IMR-90 (cell line): ENCODE measurements around the gene KCNT1. TPM values are rescaled to one million over a fixed set of nuclear protein-coding genes. Genes with fewer than 3 reads are reported as not detected.

Experiments
- ATAC-seq: fragments of 200-7000 bp; cut with Tn5 transposase; 2 replicates; pipeline ENCODE4 v1.9.1; 2020; ENCODE audit warnings: low read depth, mild to moderate bottlenecking, moderate library complexity
- BruUV-seq: library from RNA; stranded (reverse); fragments of 400-500 nt; replicated peaks from 2 replicates; lab custom pipeline; 2021; lab: Mats Ljungman, UMichigan
- CTCF ChIA-PET: fragments of 300-600 bp; formaldehyde crosslinking; extraction: SDS; loops from one replicate; lab custom pipeline; 2021; ENCODE audit warnings: antibody characterized with exemption; lab: Yijun Ruan, JAX
- POLR2A ChIA-PET: fragments of 300-600 bp; sonication (Branson Sonifier 250); formaldehyde crosslinking; loops from one replicate; lab custom pipeline; 2022; ENCODE audit warnings: antibody characterized with exemption; ENCODE audit not compliant: unreplicated experiment; lab: Charles Lee
- DNase-seq: peaks from one replicate; pipeline ENCODE4 v3.0.0; 2013
- H2AFZ ChIP-seq: replicated peaks from 2 replicates; pipeline ENCODE3; 2013; ENCODE audit warnings: low read length, mild to moderate bottlenecking; ENCODE audit not compliant: poor library complexity
- H2AK5ac ChIP-seq: 2 replicates; pipeline ENCODE4 v1.6.1; 2013; ENCODE audit warnings: low read depth, low read length, inconsistent platforms
- H2AK9ac ChIP-seq: replicated peaks from 2 replicates; pipeline ENCODE3; 2013; ENCODE audit warnings: mild to moderate bottlenecking, low read depth, low read length, moderate library complexity; ENCODE audit not compliant: poor library complexity
- H2BK120ac ChIP-seq: 2 replicates; pipeline ENCODE4 v1.6.1; 2013; ENCODE audit warnings: low read depth, low read length, inconsistent platforms
- H2BK15ac ChIP-seq: 3 replicates; pipeline ENCODE4 v1.6.1; 2013; ENCODE audit warnings: low read depth, low read length, inconsistent platforms
- H2BK20ac ChIP-seq: 2 replicates; pipeline ENCODE4 v1.6.1; 2013; ENCODE audit warnings: low read depth, mild to moderate bottlenecking, inconsistent platforms, low read length, moderate library complexity
- H2BK5ac ChIP-seq: 2 replicates; pipeline ENCODE4 v1.6.1; 2013; ENCODE audit warnings: mild to moderate bottlenecking, low read depth, low read length, inconsistent platforms; ENCODE audit not compliant: poor library complexity, severe bottlenecking
- H3K14ac ChIP-seq: replicated peaks from 2 replicates; pipeline ENCODE4 v1.6.1; 2013; ENCODE audit warnings: low read depth, low read length, inconsistent platforms
- H3K18ac ChIP-seq: 2 replicates; pipeline ENCODE4 v1.6.1; 2013; ENCODE audit warnings: low read depth, low read length, control low read depth
- H3K23ac ChIP-seq: 2 replicates; pipeline ENCODE4 v1.6.1; 2013; ENCODE audit warnings: low read depth, low read length, inconsistent platforms
- H3K27ac ChIP-seq: 2 replicates; pipeline ENCODE4 v1.5.1; 2013; ENCODE audit warnings: mild to moderate bottlenecking, control low read depth, low read length; ENCODE audit not compliant: insufficient read depth
- H3K27me3 ChIP-seq: 2 replicates; pipeline ENCODE4 v1.6.1; 2013; ENCODE audit warnings: low read length; ENCODE audit not compliant: control insufficient read depth, insufficient read depth
- H3K36me3 ChIP-seq: 2 replicates; pipeline ENCODE4 v1.6.1; 2013; ENCODE audit warnings: low read length, mixed read lengths; ENCODE audit not compliant: control insufficient read depth, insufficient read depth
- H3K4ac ChIP-seq: 2 replicates; pipeline ENCODE4 v1.6.1; 2013; ENCODE audit warnings: low read depth, low read length, inconsistent platforms
- H3K4me1 ChIP-seq: 2 replicates; pipeline ENCODE4 v1.6.1; 2013; ENCODE audit warnings: low read length, mixed read lengths; ENCODE audit not compliant: control insufficient read depth, insufficient read depth
- H3K4me2 ChIP-seq: 2 replicates; pipeline ENCODE4 v1.6.1; 2013; ENCODE audit warnings: low read depth, mild to moderate bottlenecking, control low read depth, low read length, moderate library complexity
- H3K4me3 ChIP-seq: 2 replicates; pipeline ENCODE4 v1.5.1; 2013; ENCODE audit warnings: low read depth, mild to moderate bottlenecking, control low read depth, low read length, moderate library complexity; ENCODE audit not compliant: insufficient read depth
- H3K56ac ChIP-seq: 2 replicates; pipeline ENCODE4 v1.6.1; 2013; ENCODE audit warnings: low read length, inconsistent platforms; ENCODE audit not compliant: insufficient read depth; ENCODE audit errors: extremely low read depth
- H3K79me1 ChIP-seq, 2 experiments: 2 replicates each; pipeline ENCODE4 v1.6.1; 2013; ENCODE audit warnings: low read length in 2 of 2, inconsistent platforms in 1 of 2, low read depth in 1 of 2
- H3K9ac ChIP-seq: 2 replicates; pipeline ENCODE4 v1.6.1; 2013; ENCODE audit warnings: low read depth, low read length, control low read depth
- H3K9me1 ChIP-seq: 2 replicates; pipeline ENCODE4 v1.6.1; 2013; ENCODE audit warnings: low read length, inconsistent platforms; ENCODE audit not compliant: insufficient read depth
- H3K9me3 ChIP-seq: 2 replicates; pipeline ENCODE4 v1.6.1; 2013; ENCODE audit warnings: low read length; ENCODE audit not compliant: control insufficient read depth, insufficient read depth
- H4K20me1 ChIP-seq: 2 replicates; pipeline ENCODE4 v1.6.1; 2013; ENCODE audit warnings: low read length, inconsistent platforms; ENCODE audit not compliant: insufficient read depth
- H4K5ac ChIP-seq: 2 replicates; pipeline ENCODE4 v1.6.1; 2013; ENCODE audit warnings: mild to moderate bottlenecking, low read depth, low read length, control low read depth
- H4K8ac ChIP-seq, 2 experiments: 2 replicates each; pipeline ENCODE4 v1.6.1; 2013; ENCODE audit warnings: low read depth in 2 of 2, low read length in 2 of 2, control low read depth in 1 of 2, inconsistent platforms in 1 of 2
- H4K91ac ChIP-seq: 2 replicates; pipeline ENCODE4 v1.6.1; 2013; ENCODE audit warnings: low read depth, low read length, inconsistent platforms; ENCODE audit not compliant: insufficient read depth
- CHD1 ChIP-seq: IDR thresholded peaks from 2 replicates; pipeline ENCODE4 v1.6.1; 2012; ENCODE audit warnings: low read depth, low read length, improper control_type of control experiment
- FOS ChIP-seq: fragments of 150-350 bp; IDR thresholded peaks from 2 replicates; pipeline ENCODE4 v1.6.1; 2016; ENCODE audit warnings: low read depth, low read length
- MAFK ChIP-seq: IDR thresholded peaks from 2 replicates; pipeline ENCODE4 v1.6.1; 2012; ENCODE audit warnings: low read depth, low read length, improper control_type of control experiment
- MXI1 ChIP-seq: IDR thresholded peaks from 2 replicates; pipeline ENCODE4 v1.6.1; 2012; ENCODE audit warnings: low read depth, mild to moderate bottlenecking, low read length, moderate library complexity, borderline replicate concordance
- NFE2L2 ChIP-seq: fragments of 150-350 bp; IDR thresholded peaks from 2 replicates; pipeline ENCODE4 v1.6.1; 2016; ENCODE audit warnings: low read depth, mild to moderate bottlenecking, low read length
- POLR2A ChIP-seq: IDR thresholded peaks from 2 replicates; pipeline ENCODE4 v1.6.1; 2012; ENCODE audit warnings: mild to moderate bottlenecking, low read depth, low read length
- RCOR1 ChIP-seq: IDR thresholded peaks from 2 replicates; pipeline ENCODE4 v1.6.1; 2012; ENCODE audit warnings: mild to moderate bottlenecking, low read length, improper control_type of control experiment; ENCODE audit not compliant: insufficient replicate concordance
- WGBS, 2 experiments: methylation state at CpG; one replicate each; pipeline versions ENCODE4 v1.1.5 to v1.1.7; 2013; ENCODE audit warnings: missing lambda C conversion rate in 2 of 2; ENCODE audit not compliant: insufficient read length in 1 of 2; ENCODE audit errors: extremely low coverage in 2 of 2; 5-methylcytosine and 5-hydroxymethylcytosine counted together
- dilution Hi-C: fragments of 300-500 bp; cut with HindIII; formaldehyde crosslinking; loops from one replicate; pipeline ENCODE4 v1.14.3; 2018; ENCODE audit warnings: low sequenced_read_pairs; ENCODE audit not compliant: unreplicated experiment
- in situ Hi-C: fragments of 300-500 bp; cut with MboI; formaldehyde crosslinking; loops from 3 replicates; pipeline ENCODE4 v1.14.3; 2019; ENCODE audit warnings: low sequenced_read_pairs, inconsistent platforms, mixed read lengths
- intact Hi-C: fragments of 100-400 bp; cut with micrococcal nuclease; formaldehyde crosslinking; loops from 2 replicates; pipeline ENCODE4 v1.10.0; 2022
- polyA plus RNA-seq, 3 experiments: library from polyadenylated mRNA; depleted of rRNA; stranded (reverse); fragments of >200 nt; gene quantifications; 2 replicates each; pipeline ENCODE4 v1.2.3, GENCODE V29; 2012; ENCODE audit warnings: low replicate concordance in 1 of 3
- total RNA-seq: library from RNA; depleted of rRNA; stranded (reverse); fragments of >200 nt; gene quantifications from 2 replicates; pipeline ENCODE4 v1.2.3, GENCODE V29; 2012
- TF ChIP-seq, protein P1 (sequence below): conservative IDR thresholded peaks from 2 replicates; pipeline ENCODE4 v1.5.1; 2012; ENCODE audit warnings: mild to moderate bottlenecking, low read depth, low read length, improper control_type of control experiment

The KCNT1 gene
- total and polyA plus RNA-seq, 2 of the 4 experiments (the other 2 are of a cell fraction), result not detected

DNA sequence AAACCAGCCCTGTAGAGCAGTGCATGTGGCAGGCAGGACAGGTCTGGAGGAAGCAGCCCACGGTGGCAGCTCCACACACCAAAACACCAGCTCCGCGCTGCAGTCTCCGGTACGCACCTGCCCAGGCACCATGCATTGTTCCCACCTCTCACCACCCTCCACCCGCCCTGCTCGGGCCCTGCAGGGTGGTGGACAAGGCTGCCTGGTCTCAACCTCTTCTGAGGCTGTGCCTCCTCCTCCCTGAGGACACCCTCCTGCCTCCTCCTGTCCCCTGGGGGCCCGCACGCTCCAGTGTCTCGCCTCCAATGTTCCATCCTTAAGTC lies 96.2 kb downstream of the KCNT1 start:
- in situ Hi-C loops, result no loop called here
- dilution Hi-C loops, result no loop called here
- no peak overlapping the region for H2BK15ac ChIP-seq
- H4K20me1 ChIP-seq, result no peaks in the 10 kb centered on the region
- no peak overlapping the region for H3K4ac ChIP-seq
- no peak overlapping the region for H3K23ac ChIP-seq
- H4K8ac ChIP-seq, result no peak overlapping the region
- WGBS, 2 experiments, result 94% methylated on average over 6 of the region's 10 CpGs; no CpG with 5 or more reads in 1 of the 2 experiments
- no peaks in the 10 kb centered on the region for H3K79me1 ChIP-seq
- ChIA-PET POLR2A (no interaction called here), CTCF (no interaction called here)
- no peak overlapping the region for H3K27ac ChIP-seq
- no peak overlapping the region for H2AFZ ChIP-seq
- peaks cover 7% of the 10 kb centered on the region; the same call in 1 of the 2 replicates for H3K27me3 ChIP-seq
- no peak overlapping the region for H3K4me2 ChIP-seq
- H3K9me1 ChIP-seq, result no peaks in the 10 kb centered on the region
- no TSS peak for BruUV-seq
- H3K9me3 ChIP-seq, result no peaks in the 10 kb centered on the region
- no peak overlapping the region for H4K5ac ChIP-seq
- H3K14ac ChIP-seq, result no peak overlapping the region
- H3K36me3 ChIP-seq, result no peaks in the 10 kb centered on the region
- no peak overlapping the region for H4K91ac ChIP-seq
- no peak overlapping the region for H2AK5ac ChIP-seq
- no peak overlapping the region for H3K4me3 ChIP-seq
- ATAC-seq (no peak), DNase-seq (no peak)
- intact Hi-C loops, result loop anchor here (5.0 to 10.0 kb wide), 2 partner anchors 193 to 324 kb away; no protein-coding TSS in a partner anchor
- H2BK5ac ChIP-seq, result no peak overlapping the region
- H3K9ac ChIP-seq, result no peak overlapping the region
- no peak overlapping the region for H3K56ac ChIP-seq
- TF ChIP-seq FOS (no peak), POLR2A (no peak), MAFK (no peak), MXI1 (no peak), RCOR1 (no peak), NFE2L2 (no peak), CHD1 (no peak)
- TF ChIP-seq, protein P1, sequence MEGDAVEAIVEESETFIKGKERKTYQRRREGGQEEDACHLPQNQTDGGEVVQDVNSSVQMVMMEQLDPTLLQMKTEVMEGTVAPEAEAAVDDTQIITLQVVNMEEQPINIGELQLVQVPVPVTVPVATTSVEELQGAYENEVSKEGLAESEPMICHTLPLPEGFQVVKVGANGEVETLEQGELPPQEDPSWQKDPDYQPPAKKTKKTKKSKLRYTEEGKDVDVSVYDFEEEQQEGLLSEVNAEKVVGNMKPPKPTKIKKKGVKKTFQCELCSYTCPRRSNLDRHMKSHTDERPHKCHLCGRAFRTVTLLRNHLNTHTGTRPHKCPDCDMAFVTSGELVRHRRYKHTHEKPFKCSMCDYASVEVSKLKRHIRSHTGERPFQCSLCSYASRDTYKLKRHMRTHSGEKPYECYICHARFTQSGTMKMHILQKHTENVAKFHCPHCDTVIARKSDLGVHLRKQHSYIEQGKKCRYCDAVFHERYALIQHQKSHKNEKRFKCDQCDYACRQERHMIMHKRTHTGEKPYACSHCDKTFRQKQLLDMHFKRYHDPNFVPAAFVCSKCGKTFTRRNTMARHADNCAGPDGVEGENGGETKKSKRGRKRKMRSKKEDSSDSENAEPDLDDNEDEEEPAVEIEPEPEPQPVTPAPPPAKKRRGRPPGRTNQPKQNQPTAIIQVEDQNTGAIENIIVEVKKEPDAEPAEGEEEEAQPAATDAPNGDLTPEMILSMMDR, result no peak
- no peaks in the 10 kb centered on the region for H3K4me1 ChIP-seq
- H2BK120ac ChIP-seq, result no peak overlapping the region
- H2BK20ac ChIP-seq, result no peak overlapping the region
- no peak overlapping the region for H3K18ac ChIP-seq
- H2AK9ac ChIP-seq, result no peak overlapping the region
